ENCODE data around the gene ARHGAP28. TPM values are rescaled to one million over a fixed set of nuclear protein-coding genes. Genes with fewer than 3 reads are reported as not detected.

ARHGAP28 gene
- total RNA-seq, 4 donors from 2014 or later, result 1.1 to 26.3 (median 2.6) TPM

GRCh38 chr18:6939972-6940371 is 210.5 kb downstream of the ARHGAP28 start:
- Histone ChIP-seq H3K27me3 (no peaks in the 10 kb centered on the region), H3K27ac (no peak overlapping the region), H3K9me3 (no peaks in the 10 kb centered on the region), H3K4me1 (peaks cover 0 to 9% (median 3%) of the 10 kb centered on the region in 4 donors), H3K36me3 (no peaks in the 10 kb centered on the region), H3K4me3 (no peak overlapping the region)
- intact Hi-C loops (cut with DNase I; ENCODE audit: low total_unique reads) (no loop called here), in situ Hi-C loops (cut with MboI; ENCODE audit: low pct_ligation_motif_present in 1 of 4, low pct_unique_long_range_greater_than_20kb in 1 of 4, low sequenced_read_pairs in 3 of 4) (loop anchor here in 1 of 4 donors (25.0 kb wide), 1 partner anchor 247 kb away; no protein-coding TSS in a partner anchor)
- WGBS, 2 donors (ENCODE audit: low coverage in 1 of 2), result 87 to 95% methylated on average over 4 of the region's 4 CpGs
- TF ChIP-seq CTCF (IDR thresholded peaks at IDR 0.05), result no peak
- TF ChIP-seq POLR2A (IDR thresholded peaks at IDR 0.05), result no peak
- no peak for TF ChIP-seq EP300 (IDR thresholded peaks at IDR 0.05; ENCODE audit: low read depth)
- no peak for TF ChIP-seq POLR2AphosphoS5 (IDR thresholded peaks at IDR 0.05)
- DNase-seq, result no peak

- no peak for DNase-seq
- H3K27me3 ChIP-seq, result no peaks in the 10 kb centered on the region
- TF ChIP-seq POLR2AphosphoS5 (IDR thresholded peaks at IDR 0.05), result no peak
- no peak for TF ChIP-seq POLR2A (IDR thresholded peaks at IDR 0.05)
- no peak for TF ChIP-seq CTCF (IDR thresholded peaks at IDR 0.05)
- TF ChIP-seq EP300 (IDR thresholded peaks at IDR 0.05; ENCODE audit: low read depth), result no peak
- peaks cover 0 to 9% (median 3%) of the 10 kb centered on the region in 4 donors for H3K4me1 ChIP-seq
- WGBS, 2 donors (ENCODE audit: low coverage in 1 of 2), result 86% methylated on average over 9 of the region's 9 CpGs; no CpG with 5 or more reads in 1 of the 2 donors
- no peaks in the 10 kb centered on the region for H3K36me3 ChIP-seq
- in situ Hi-C loops (cut with MboI; ENCODE audit: low pct_ligation_motif_present in 1 of 4, low pct_unique_long_range_greater_than_20kb in 1 of 4, low sequenced_read_pairs in 3 of 4), result loop anchor here in 1 of 4 donors (25.0 kb wide), 1 partner anchor 247 kb away; no protein-coding TSS in a partner anchor
- intact Hi-C loops (cut with DNase I; ENCODE audit: low total_unique reads), result no loop called here
- no peak overlapping the region for H3K27ac ChIP-seq
- no peak overlapping the region for H3K4me3 ChIP-seq
- no peaks in the 10 kb centered on the region for H3K9me3 ChIP-seq
These were observed 210.9 kb downstream of the ARHGAP28 start for GRCh38 chr18:6940451-6940850.

GRCh38 chr18:6941996-6942395 is 212.5 kb downstream of the ARHGAP28 start:
- WGBS, 2 donors (ENCODE audit: low coverage in 1 of 2), result 62 to 87% methylated on average over 2 to 11 of the region's 11 CpGs
- intact Hi-C loops (cut with DNase I; ENCODE audit: low total_unique reads) (no loop called here), in situ Hi-C loops (cut with MboI; ENCODE audit: low pct_ligation_motif_present in 1 of 4, low pct_unique_long_range_greater_than_20kb in 1 of 4, low sequenced_read_pairs in 3 of 4) (loop anchor here in 1 of 4 donors (25.0 kb wide), 1 partner anchor 245 kb away; no protein-coding TSS in a partner anchor)
- Histone ChIP-seq H3K27ac (no peak overlapping the region), H3K27me3 (no peaks in the 10 kb centered on the region), H3K36me3 (no peaks in the 10 kb centered on the region), H3K9me3 (no peaks in the 10 kb centered on the region), H3K4me3 (no peak overlapping the region), H3K4me1 (peaks cover 0 to 15% (median 8%) of the 10 kb centered on the region in 4 donors)
- TF ChIP-seq CTCF (IDR thresholded peaks at IDR 0.05), result no peak
- no peak for TF ChIP-seq POLR2A (IDR thresholded peaks at IDR 0.05)
- TF ChIP-seq EP300 (IDR thresholded peaks at IDR 0.05; ENCODE audit: low read depth), result no peak
- TF ChIP-seq POLR2AphosphoS5 (IDR thresholded peaks at IDR 0.05), result no peak
- no peak for DNase-seq

- TF ChIP-seq POLR2AphosphoS5 (IDR thresholded peaks at IDR 0.05) (no peak), EP300 (IDR thresholded peaks at IDR 0.05; ENCODE audit: low read depth) (no peak), CTCF (IDR thresholded peaks at IDR 0.05) (no peak), POLR2A (IDR thresholded peaks at IDR 0.05) (no peak)
- H3K4me1 ChIP-seq, result peaks cover 1 to 16% (median 9%) of the 10 kb centered on the region in 4 donors
- H3K36me3 ChIP-seq, result no peaks in the 10 kb centered on the region
- no peak overlapping the region for H3K27ac ChIP-seq
- no peak overlapping the region for H3K4me3 ChIP-seq
- no peaks in the 10 kb centered on the region for H3K27me3 ChIP-seq
- DNase-seq, result no peak
- H3K9me3 ChIP-seq, result no peaks in the 10 kb centered on the region
- intact Hi-C loops (cut with DNase I; ENCODE audit: low total_unique reads), result no loop called here
- 86 to 100% methylated on average over 3 of the region's 3 CpGs for WGBS, 2 donors (ENCODE audit: low coverage in 1 of 2)
- in situ Hi-C loops (cut with MboI; ENCODE audit: low pct_ligation_motif_present in 1 of 4, low pct_unique_long_range_greater_than_20kb in 1 of 4, low sequenced_read_pairs in 3 of 4), result loop anchor here in 1 of 4 donors (25.0 kb wide), 1 partner anchor 245 kb away; no protein-coding TSS in a partner anchor
These were observed 213.2 kb downstream of the ARHGAP28 start for GRCh38 chr18:6942742-6943141.

Measured in transverse colon (tissue), 4 donors.